GM12878 (cell line): ENCODE data around the gene RNF220. TPM values are rescaled to one million over a fixed set of nuclear protein-coding genes. Genes with fewer than 3 reads are reported as not detected.

Experiments used
- BCL11A ChIP-seq: IDR thresholded peaks from 2 replicates; pipeline ENCODE4 v1.6.1; 2011; ENCODE audit warnings: low read depth, low read length
- BCLAF1 ChIP-seq: fragments of 450-650 bp; IDR thresholded peaks from 2 replicates; pipeline ENCODE4 v1.6.1; 2017; ENCODE audit warnings: antibody characterized with exemption, mild to moderate bottlenecking, moderate library complexity
- CBX5 ChIP-seq: sonication (generic); IDR thresholded peaks from 2 replicates; pipeline ENCODE4 v1.6.1; 2016; ENCODE audit warnings: low read depth, moderate library complexity, mild to moderate bottlenecking, inconsistent platforms
- CHD1 ChIP-seq: IDR thresholded peaks from 2 replicates; pipeline ENCODE4 v1.6.1; 2012; ENCODE audit warnings: low read depth, low read length, improper control_type of control experiment
- E4F1 ChIP-seq: fragments of 450-650 bp; IDR thresholded peaks from 2 replicates; pipeline ENCODE4 v1.6.1; 2018; ENCODE audit warnings: borderline replicate concordance, mild to moderate bottlenecking; ENCODE audit not compliant: partially characterized antibody
- ETV6 ChIP-seq, 2 experiments: fragments of 450-650 bp in 1 of 2; IDR thresholded peaks in 1 of 2; conservative IDR thresholded peaks in 1 of 2; 2 replicates each; pipeline ENCODE4 v1.6.1; 2014; ENCODE audit warnings: antibody characterized with exemption in 1 of 2, borderline replicate concordance in 1 of 2, low read depth in 1 of 2, mild to moderate bottlenecking in 1 of 2, moderate library complexity in 1 of 2
- IKZF1 ChIP-seq: fragments of 450-650 bp; conservative IDR thresholded peaks from 2 replicates; pipeline ENCODE4 v1.6.1; 2017; ENCODE audit warnings: antibody characterized with exemption, mild to moderate bottlenecking
- IKZF2 ChIP-seq, 2 experiments: fragments of 450-650 bp; IDR thresholded peaks; 2 replicates each; pipeline ENCODE4 v1.6.1; 2017; ENCODE audit warnings: mild to moderate bottlenecking in 2 of 2, moderate library complexity in 2 of 2
- JUNB ChIP-seq: IDR thresholded peaks from 2 replicates; pipeline ENCODE4 v1.6.1; 2016; ENCODE audit warnings: antibody characterized with exemption, mild to moderate bottlenecking
- MLLT1 ChIP-seq: fragments of 450-650 bp; IDR thresholded peaks from 2 replicates; pipeline ENCODE4 v1.6.1; 2016; ENCODE audit warnings: mild to moderate bottlenecking
- MXI1 ChIP-seq: fragments of 150-350 bp; IDR thresholded peaks from 2 replicates; pipeline ENCODE4 v1.6.1; 2011; ENCODE audit warnings: low read depth, mild to moderate bottlenecking, inconsistent platforms, low read length, improper control_type of control experiment
- POU2F2 ChIP-seq: IDR thresholded peaks from 3 replicates; pipeline ENCODE4 v1.6.1; 2011; ENCODE audit warnings: low read depth, mild to moderate bottlenecking, low read length, borderline replicate concordance
- RBBP5 ChIP-seq: fragments of 200-600 bp; sonication (generic); conservative IDR thresholded peaks from 2 replicates; pipeline ENCODE4 v1.6.1; 2016
- SP1 ChIP-seq: IDR thresholded peaks from one replicate; pipeline ENCODE4 v1.6.1; 2011; ENCODE audit warnings: low read depth, low read length
- SPI1 ChIP-seq: IDR thresholded peaks from 2 replicates; pipeline ENCODE4 v1.6.1; 2011; ENCODE audit warnings: low read depth, mild to moderate bottlenecking, low read length, moderate library complexity, borderline replicate concordance; ENCODE audit not compliant: insufficient read depth
- SREBF2 ChIP-seq: IDR thresholded peaks from 2 replicates; pipeline ENCODE4 v1.6.1; 2012; ENCODE audit warnings: mild to moderate bottlenecking, low read length
- SUZ12 ChIP-seq: fragments of 200-600 bp; sonication (generic); IDR thresholded peaks from one replicate; pipeline ENCODE4 v1.6.1; 2018; ENCODE audit warnings: antibody characterized with exemption, mild to moderate bottlenecking; ENCODE audit not compliant: unreplicated experiment
- TARDBP ChIP-seq: IDR thresholded peaks from 2 replicates; pipeline ENCODE4 v1.6.1; 2016; ENCODE audit warnings: borderline replicate concordance
- ZNF207 ChIP-seq: fragments of 450-650 bp; IDR thresholded peaks from 2 replicates; pipeline ENCODE4 v1.6.1; 2014; ENCODE audit warnings: antibody characterized with exemption, mild to moderate bottlenecking, borderline replicate concordance
- ZNF274 ChIP-seq: IDR thresholded peaks from one replicate; pipeline ENCODE4 v1.8.0; 2011; ENCODE audit not compliant: insufficient read length, insufficient read depth
- polyA plus RNA-seq, 11 experiments: library from polyadenylated mRNA; depleted of rRNA in 4 of 11; unstranded in 6 of 11; stranded (reverse) in 5 of 11; fragments of >200 nt; fragmentation: Nextera tagmentation in 4 of 11; fragmentation: Illumina TruSeq in 1 of 11; extraction: Ambion mirVana in 4 of 11; extraction: Trizol in 1 of 11; gene quantifications; 1 replicate in 1 of 11; 2 replicates in 10 of 11; pipeline versions ENCODE4 v1.2.1 to v1.2.3, GENCODE V29; 2011 to 2016; ENCODE audit warnings: inconsistent platforms in 2 of 11, missing spikeins in 2 of 11, low read depth in 1 of 11
- total RNA-seq, 4 experiments: library from RNA; depleted of rRNA in 3 of 4; stranded (reverse); fragments of >200 nt in 3 of 4; fragmentation: Illumina TruSeq in 1 of 4; extraction: Trizol in 1 of 4; gene quantifications; 2 replicates each; pipeline versions ENCODE4 v1.2.1 to v1.2.3, GENCODE V29; 2013 to 2021
- TF ChIP-seq, protein P1 (sequence below): fragments of 450-650 bp; IDR thresholded peaks from 2 replicates; pipeline ENCODE4 v1.6.1; 2017; ENCODE audit warnings: mild to moderate bottlenecking, low read depth, inconsistent platforms; ENCODE audit not compliant: poor library complexity, severe bottlenecking

RNF220 gene
- total and polyA plus RNA-seq, 10 of the 15 experiments (the other 5 are each of a cell fraction or from before 2014, with no cell fraction given), result 4.6 to 84.1 (median 53.7) TPM

- peak; percentile 77 for TF ChIP-seq E4F1
- no peak for TF ChIP-seq SP1
- no peak for TF ChIP-seq ZNF274
- TF ChIP-seq BCLAF1, result peak; percentile 69; the same call in 1 of the 2 replicates
- no peak for TF ChIP-seq SREBF2
- TF ChIP-seq SUZ12, result no peak
- TF ChIP-seq IKZF2 (IDR thresholded peaks at IDR 0.05), result no peak
- no peak; the same call in 1 of the 3 replicates for TF ChIP-seq POU2F2
- peak; percentile 89; the same call in 1 of the 2 replicates for TF ChIP-seq RBBP5
- TF ChIP-seq JUNB, result no peak
- TF ChIP-seq IKZF1, result peak; percentile 94
- peak; percentile 81 for TF ChIP-seq ZNF207
- no peak for TF ChIP-seq MLLT1
- TF ChIP-seq ETV6 (conservative IDR thresholded peaks at IDR 0.05 in 1 of 2, IDR thresholded peaks at IDR 0.05 in 1 of 2; ENCODE audit: borderline replicate concordance in 1 of 2, low read depth in 1 of 2), result no peak
- TF ChIP-seq CHD1, result no peak
- no peak for TF ChIP-seq CBX5
- TF ChIP-seq SPI1, result peak; percentile 57; the same call in 1 of the 2 replicates
- TF ChIP-seq TARDBP, result peak; percentile 46; the same call in 1 of the 2 replicates
- TF ChIP-seq, protein P1, sequence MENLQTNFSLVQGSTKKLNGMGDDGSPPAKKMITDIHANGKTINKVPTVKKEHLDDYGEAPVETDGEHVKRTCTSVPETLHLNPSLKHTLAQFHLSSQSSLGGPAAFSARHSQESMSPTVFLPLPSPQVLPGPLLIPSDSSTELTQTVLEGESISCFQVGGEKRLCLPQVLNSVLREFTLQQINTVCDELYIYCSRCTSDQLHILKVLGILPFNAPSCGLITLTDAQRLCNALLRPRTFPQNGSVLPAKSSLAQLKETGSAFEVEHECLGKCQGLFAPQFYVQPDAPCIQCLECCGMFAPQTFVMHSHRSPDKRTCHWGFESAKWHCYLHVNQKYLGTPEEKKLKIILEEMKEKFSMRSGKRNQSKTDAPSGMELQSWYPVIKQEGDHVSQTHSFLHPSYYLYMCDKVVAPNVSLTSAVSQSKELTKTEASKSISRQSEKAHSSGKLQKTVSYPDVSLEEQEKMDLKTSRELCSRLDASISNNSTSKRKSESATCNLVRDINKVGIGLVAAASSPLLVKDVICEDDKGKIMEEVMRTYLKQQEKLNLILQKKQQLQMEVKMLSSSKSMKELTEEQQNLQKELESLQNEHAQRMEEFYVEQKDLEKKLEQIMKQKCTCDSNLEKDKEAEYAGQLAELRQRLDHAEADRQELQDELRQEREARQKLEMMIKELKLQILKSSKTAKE, result no peak
- TF ChIP-seq BCL11A, result no peak
- TF ChIP-seq MXI1, result peak; percentile 80
Measured at GRCh38 chr1:44631647-44632539, 226.8 kb downstream of the RNF220 start (continued).
